Fibroblast of mammary gland (primary cell): ENCODE measurements around the gene SEC22C.

Source experiments
- DNase-seq: peaks from one replicate; pipeline ENCODE4 v3.0.0-alpha.2; 2010; ENCODE audit warnings: low read depth
- H3K4me3 ChIP-seq: 2 replicates; pipeline ENCODE4 v1.5.1; 2011; ENCODE audit warnings: low read depth, mild to moderate bottlenecking, low read length, moderate library complexity; ENCODE audit not compliant: control insufficient read depth
- TF ChIP-seq, protein P1 (sequence below): conservative IDR thresholded peaks from 2 replicates; pipeline ENCODE4 v1.5.1; 2011; ENCODE audit warnings: low read depth, low read length, inconsistent platforms; ENCODE audit not compliant: control insufficient read depth, insufficient read depth

The SEC22C gene

GRCh38 chr3:42535981-42536784 is 45.6 kb downstream of the SEC22C start:
- DNase-seq, result peak; percentile 11
- TF ChIP-seq, protein P1, sequence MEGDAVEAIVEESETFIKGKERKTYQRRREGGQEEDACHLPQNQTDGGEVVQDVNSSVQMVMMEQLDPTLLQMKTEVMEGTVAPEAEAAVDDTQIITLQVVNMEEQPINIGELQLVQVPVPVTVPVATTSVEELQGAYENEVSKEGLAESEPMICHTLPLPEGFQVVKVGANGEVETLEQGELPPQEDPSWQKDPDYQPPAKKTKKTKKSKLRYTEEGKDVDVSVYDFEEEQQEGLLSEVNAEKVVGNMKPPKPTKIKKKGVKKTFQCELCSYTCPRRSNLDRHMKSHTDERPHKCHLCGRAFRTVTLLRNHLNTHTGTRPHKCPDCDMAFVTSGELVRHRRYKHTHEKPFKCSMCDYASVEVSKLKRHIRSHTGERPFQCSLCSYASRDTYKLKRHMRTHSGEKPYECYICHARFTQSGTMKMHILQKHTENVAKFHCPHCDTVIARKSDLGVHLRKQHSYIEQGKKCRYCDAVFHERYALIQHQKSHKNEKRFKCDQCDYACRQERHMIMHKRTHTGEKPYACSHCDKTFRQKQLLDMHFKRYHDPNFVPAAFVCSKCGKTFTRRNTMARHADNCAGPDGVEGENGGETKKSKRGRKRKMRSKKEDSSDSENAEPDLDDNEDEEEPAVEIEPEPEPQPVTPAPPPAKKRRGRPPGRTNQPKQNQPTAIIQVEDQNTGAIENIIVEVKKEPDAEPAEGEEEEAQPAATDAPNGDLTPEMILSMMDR, result peak; percentile 52

DNA sequence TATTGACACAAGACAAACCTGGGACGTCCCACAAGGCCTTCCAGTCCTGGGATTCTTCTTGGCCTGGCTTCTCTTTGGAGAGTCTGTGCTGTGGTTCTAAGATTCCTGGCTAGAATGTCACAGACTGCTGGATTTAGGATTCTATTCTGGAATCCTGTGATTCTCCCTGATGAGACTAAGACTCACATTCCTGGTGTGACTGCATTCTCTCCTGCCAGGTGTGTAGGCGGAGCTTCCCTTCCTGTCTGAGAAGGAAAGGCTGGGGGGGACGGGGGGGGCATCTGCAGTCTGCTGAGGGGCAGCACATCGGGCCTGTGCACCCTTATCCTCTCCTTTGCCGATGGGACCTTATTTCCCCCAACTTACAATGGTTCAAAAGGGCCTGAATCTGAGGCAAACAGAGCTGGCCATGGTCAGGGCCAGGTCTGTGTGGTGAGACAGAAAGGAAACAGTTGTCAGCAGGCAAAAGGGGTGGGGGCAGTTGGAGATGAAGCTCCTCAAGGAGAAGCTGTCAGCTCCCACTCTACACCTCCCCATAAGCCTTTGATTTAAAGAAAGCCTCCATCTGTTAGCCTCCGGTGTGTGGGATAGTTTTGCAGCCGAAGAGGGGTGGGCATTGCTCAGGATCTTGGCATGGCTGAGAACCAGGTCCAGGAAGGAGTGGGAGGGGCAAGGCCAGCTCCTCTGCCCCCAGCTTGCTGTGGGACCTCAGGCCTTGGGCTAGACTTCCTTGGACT is 48.4 kb downstream of the SEC22C start:
- TF ChIP-seq, protein P1, result no peak
- no peak for DNase-seq
- H3K4me3 ChIP-seq, result no peak overlapping the region

More at GRCh38 chr3:42535981-42536784, 45.6 kb downstream of the SEC22C start:
- no peak overlapping the region for H3K4me3 ChIP-seq

DNA sequence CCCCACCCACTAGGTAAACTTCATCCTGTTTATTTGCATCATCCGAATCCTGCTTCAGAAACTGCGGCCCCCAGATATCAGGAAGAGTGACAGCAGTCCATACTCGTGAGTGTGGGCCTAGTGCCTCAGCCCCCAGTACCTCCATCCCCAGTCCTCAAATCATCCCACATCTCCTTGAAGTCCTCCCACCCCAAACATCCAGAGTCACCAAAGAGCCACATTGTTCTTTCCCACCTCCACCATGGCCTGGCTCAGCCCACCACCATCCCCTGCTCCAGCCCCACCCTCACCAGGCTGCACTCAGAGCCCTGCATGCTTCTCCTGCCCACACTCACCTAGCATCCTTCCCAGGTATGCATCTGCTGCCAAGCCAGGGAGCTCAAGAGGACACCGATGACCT is 49.5 kb downstream of the SEC22C start:
- no peak overlapping the region for H3K4me3 ChIP-seq
- TF ChIP-seq, protein P1, result no peak
- DNase-seq, result no peak

GRCh38 chr3:42531470-42531869 is 50.3 kb downstream of the SEC22C start:
- DNase-seq, result no peak
- no peak overlapping the region for H3K4me3 ChIP-seq
- TF ChIP-seq, protein P1, result no peak

DNA sequence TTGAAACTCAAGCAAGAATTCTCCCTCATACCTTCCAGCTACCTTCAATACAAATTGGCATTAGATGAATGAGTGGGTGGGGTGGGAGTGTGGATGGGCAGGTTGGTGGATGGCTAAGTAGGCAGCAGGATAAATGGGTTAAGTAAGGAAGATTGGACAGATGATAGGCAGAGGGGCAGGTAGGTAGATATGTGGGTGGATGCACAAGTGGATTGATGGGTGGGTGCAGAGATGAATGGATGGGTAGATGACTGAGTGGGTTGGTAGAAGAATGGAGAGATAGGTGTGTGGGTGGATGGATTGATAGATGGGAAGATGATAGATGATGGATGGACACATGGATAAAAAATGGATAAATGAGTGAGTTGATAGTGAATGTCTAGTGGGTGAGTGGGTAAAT is 51.7 kb downstream of the SEC22C start:
- H3K4me3 ChIP-seq, result no peak overlapping the region
- no peak for DNase-seq
- TF ChIP-seq, protein P1, result no peak

DNA sequence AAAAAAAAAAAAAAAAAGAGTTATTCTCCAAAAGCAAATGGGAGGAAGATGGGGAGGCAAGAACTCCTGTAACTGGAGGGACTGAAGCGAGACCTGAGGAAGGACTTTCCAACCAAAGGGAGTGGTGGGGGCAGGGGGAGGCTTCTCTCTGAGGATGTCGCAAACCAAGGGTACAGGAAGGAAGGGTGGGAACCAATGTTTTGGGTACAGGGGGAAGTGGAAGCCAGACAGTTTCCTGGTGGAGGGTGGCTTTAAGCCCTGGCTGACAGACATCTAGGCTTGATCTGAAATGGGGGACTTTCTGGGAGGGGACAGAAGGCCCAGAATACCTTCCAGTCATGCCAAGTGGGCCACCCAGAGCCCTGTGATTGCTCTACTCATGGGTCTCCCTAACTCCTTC is 52.3 kb downstream of the SEC22C start:
- DNase-seq, result no peak
- TF ChIP-seq, protein P1, result no peak
- no peak overlapping the region for H3K4me3 ChIP-seq
